Epithelial cell of proximal tubule (primary cell): ENCODE data around the gene EIF4A3. TPM values are rescaled to one million over a fixed set of nuclear protein-coding genes. Genes with fewer than 3 reads are reported as not detected.

Experiments
- DNase-seq: peaks from one replicate; pipeline ENCODE4 v3.0.0-alpha.2; 2011; ENCODE audit warnings: low read depth
- H3K4me3 ChIP-seq: 2 replicates; pipeline ENCODE4 v1.5.1; 2011; ENCODE audit warnings: low read depth, mild to moderate bottlenecking, low read length
- CTCF ChIP-seq: conservative IDR thresholded peaks from 2 replicates; pipeline ENCODE4 v1.5.1; 2012; ENCODE audit warnings: low read depth, mild to moderate bottlenecking, low read length
- total RNA-seq: library from RNA; depleted of rRNA; stranded (reverse); fragments of >200 nt; gene quantifications from 2 replicates; pipeline ENCODE4 v1.2.3, GENCODE V29; 2015

EIF4A3 gene
- total RNA-seq, 1 donor from 2014 or later = 122 TPM

- no peak for DNase-seq
- TF ChIP-seq CTCF = no peak
- H3K4me3 ChIP-seq = no peak overlapping the region
Measured at GRCh38 chr17:80105762-80106161, 41.2 kb downstream of the EIF4A3 start.

DNA sequence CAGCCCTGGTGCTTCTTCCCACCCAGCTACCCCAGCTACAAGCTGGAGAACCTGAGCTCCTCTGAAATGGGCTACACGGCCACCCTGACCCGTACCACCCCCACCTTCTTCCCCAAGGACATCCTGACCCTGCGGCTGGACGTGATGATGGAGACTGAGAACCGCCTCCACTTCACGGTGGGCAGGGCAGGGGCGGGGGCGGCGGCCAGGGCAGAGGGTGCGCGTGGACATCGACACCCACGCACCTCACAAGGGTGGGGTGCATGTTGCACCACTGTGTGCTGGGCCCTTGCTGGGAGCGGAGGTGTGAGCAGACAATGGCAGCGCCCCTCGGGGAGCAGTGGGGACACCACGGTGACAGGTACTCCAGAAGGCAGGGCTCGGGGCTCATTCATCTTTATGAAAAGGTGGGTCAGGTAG lies 42.0 kb downstream of the EIF4A3 start:
- H3K4me3 ChIP-seq = no peak overlapping the region
- no peak for DNase-seq
- no peak for TF ChIP-seq CTCF

DNA sequence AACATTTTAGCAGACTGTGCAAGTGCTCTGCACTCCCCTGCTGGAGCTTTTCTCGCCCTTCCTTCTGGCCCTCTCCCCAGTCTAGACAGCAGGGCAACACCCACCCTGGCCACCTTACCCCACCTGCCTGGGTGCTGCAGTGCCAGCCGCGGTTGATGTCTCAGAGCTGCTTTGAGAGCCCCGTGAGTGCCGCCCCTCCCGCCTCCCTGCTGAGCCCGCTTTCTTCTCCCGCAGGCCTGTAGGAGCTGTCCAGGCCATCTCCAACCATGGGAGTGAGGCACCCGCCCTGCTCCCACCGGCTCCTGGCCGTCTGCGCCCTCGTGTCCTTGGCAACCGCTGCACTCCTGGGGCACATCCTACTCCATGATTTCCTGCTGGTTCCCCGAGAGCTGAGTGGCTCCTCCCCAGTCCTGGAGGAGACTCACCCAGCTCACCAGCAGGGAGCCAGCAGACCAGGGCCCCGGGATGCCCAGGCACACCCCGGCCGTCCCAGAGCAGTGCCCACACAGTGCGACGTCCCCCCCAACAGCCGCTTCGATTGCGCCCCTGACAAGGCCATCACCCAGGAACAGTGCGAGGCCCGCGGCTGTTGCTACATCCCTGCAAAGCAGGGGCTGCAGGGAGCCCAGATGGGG lies 42.5 kb downstream of the EIF4A3 start:
- TF ChIP-seq CTCF = no peak
- H3K4me3 ChIP-seq = no peak overlapping the region
- no peak for DNase-seq

GRCh38 chr17:80103449-80104085 lies 43.4 kb downstream of the EIF4A3 start:
- no peak for TF ChIP-seq CTCF
- DNase-seq = no peak
- no peak overlapping the region for H3K4me3 ChIP-seq

DNA sequence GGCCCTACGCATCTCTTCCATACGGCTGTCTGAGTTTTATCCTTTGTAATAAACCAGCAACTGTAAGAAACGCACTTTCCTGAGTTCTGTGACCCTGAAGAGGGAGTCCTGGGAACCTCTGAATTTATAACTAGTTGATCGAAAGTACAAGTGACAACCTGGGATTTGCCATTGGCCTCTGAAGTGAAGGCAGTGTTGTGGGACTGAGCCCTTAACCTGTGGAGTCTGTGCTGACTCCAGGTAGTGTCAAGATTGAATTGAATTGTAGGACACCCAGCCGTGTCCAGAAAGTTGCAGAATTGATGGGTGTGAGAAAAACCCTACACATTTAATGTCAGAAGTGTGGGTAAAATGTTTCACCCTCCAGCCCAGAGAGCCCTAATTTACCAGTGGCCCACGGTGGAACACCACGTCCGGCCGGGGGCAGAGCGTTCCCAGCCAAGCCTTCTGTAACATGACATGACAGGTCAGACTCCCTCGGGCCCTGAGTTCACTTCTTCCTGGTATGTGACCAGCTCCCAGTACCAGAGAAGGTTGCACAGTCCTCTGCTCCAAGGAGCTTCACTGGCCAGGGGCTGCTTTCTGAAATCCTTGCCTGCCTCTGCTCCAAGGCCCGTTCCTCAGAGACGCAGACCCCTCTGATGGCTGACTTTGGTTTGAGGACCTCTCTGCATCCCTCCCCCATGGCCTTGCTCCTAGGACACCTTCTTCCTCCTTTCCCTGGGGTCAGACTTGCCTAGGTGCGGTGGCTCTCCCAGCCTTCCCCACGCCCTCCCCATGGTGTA lies 44.1 kb downstream of the EIF4A3 start:
- no peak for DNase-seq
- H3K4me3 ChIP-seq = peak overlapping the region; percentile 87
- TF ChIP-seq CTCF = no peak

GRCh38 chr17:80101946-80102663 lies 44.8 kb downstream of the EIF4A3 start:
- H3K4me3 ChIP-seq = peak overlapping the region; percentile 87
- TF ChIP-seq CTCF = no peak
- DNase-seq = no peak
